GM12873 (cell line): ENCODE measurements around the gene EHD4.

ENCODE experiments used
- CTCF ChIP-seq: IDR thresholded peaks from 2 replicates; pipeline ENCODE4 v1.5.1; 2012; ENCODE audit warnings: low read depth, mild to moderate bottlenecking, moderate library complexity, low read length, control low read depth; ENCODE audit not compliant: insufficient read depth; ENCODE audit errors: missing control alignments

The EHD4 gene

GRCh38 chr15:41865490-41866055 is 106.8 kb downstream of the EHD4 start:
- TF ChIP-seq CTCF = no peak

GRCh38 chr15:41862515-41863116 is 109.7 kb downstream of the EHD4 start:
- TF ChIP-seq CTCF = no peak

GRCh38 chr15:41861736-41862356 is 110.5 kb downstream of the EHD4 start:
- no peak for TF ChIP-seq CTCF

- peak; percentile 18 for TF ChIP-seq CTCF
These were observed 112.1 kb downstream of the EHD4 start for GRCh38 chr15:41860049-41860828.

GRCh38 chr15:41858756-41859155 is 113.6 kb downstream of the EHD4 start:
- TF ChIP-seq CTCF = no peak

- TF ChIP-seq CTCF = no peak
These were observed 115.0 kb downstream of the EHD4 start for GRCh38 chr15:41857316-41857715.

GRCh38 chr15:41856716-41857115 is 115.6 kb downstream of the EHD4 start:
- TF ChIP-seq CTCF = no peak
